ENCODE measurements around the gene MEIS2.

Gene MEIS2

DNA sequence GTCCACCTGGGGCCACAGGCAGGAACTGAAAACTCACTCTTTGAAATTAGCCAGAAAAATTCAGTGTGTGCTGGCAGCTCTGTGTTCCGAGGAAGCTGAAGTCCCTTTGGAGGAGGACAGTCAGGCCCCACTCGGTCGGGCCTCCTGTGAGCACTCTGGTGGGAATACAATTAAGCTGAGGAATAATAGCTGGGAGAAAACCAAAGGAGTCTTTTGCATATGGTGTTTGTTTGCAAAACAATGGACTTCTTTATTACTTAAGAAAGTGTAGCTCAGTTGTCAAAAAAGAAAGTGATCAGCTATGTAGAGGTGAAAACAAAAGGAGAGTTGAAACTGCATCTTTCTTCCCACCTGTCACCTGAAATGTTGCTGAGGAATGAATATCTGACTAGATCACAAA lies 202.5 kb downstream of the MEIS2 start:
- no peak for DNase-seq (ENCODE audit: low spot score)

DNA sequence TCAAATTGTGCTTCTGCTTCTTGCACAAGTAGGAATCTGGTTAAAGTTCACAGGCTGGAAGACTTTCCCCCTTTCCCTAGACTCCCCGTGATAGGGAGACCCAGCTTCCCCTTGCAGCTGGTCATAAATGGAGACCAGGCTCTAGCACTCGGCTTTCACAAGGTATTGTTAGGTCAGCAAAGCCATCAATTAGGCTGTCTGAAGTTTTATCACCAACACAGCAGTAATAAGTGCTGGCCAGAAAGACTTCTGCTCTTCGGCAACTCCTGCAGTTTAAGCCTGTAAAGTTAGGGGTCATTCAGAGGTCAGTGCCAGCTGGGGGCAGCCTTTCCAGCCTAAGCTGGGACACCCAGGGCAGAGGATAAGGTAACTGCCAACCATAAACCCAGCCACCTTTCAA lies 203.4 kb downstream of the MEIS2 start:
- no peak for DNase-seq (ENCODE audit: low spot score)

DNA sequence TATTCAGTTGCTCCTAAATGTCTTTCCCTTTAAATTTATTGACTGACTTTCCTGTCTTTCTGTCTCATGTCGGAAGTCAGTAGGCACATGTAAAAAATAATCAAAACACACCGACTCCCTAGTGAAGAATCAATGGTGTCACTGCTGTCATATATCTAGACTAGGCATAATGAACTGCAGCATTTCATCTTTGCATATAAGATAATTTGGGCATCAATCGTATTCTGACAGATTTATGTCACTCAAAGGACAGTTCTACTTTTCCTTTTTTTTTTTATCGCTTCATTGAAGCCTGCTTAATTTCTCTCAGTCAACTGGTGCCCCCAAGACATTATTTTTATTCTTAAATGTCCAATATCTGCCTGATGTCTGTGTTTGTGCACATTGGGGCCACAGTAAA lies 206.3 kb downstream of the MEIS2 start:
- no peak for DNase-seq (ENCODE audit: low spot score)

DNA sequence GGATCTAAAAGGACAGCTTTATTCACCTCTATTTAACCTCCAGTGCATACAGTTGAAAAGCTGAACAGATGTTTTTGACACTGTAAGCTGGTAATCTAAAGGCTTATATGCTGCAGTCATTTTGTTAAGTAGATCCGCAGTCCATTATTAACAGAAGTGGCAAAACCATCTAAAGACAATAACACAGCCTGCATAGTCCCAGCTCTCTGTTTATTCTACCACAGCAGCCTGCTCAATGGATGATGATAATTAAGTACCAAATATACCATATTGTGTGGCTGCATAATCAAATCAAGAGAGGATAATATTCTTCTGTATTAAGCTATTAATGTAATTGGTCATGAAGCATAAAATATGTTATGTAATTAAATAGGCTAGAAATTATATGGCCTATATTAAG lies 207.1 kb downstream of the MEIS2 start:
- DNase-seq (ENCODE audit: low spot score): no peak

DNA sequence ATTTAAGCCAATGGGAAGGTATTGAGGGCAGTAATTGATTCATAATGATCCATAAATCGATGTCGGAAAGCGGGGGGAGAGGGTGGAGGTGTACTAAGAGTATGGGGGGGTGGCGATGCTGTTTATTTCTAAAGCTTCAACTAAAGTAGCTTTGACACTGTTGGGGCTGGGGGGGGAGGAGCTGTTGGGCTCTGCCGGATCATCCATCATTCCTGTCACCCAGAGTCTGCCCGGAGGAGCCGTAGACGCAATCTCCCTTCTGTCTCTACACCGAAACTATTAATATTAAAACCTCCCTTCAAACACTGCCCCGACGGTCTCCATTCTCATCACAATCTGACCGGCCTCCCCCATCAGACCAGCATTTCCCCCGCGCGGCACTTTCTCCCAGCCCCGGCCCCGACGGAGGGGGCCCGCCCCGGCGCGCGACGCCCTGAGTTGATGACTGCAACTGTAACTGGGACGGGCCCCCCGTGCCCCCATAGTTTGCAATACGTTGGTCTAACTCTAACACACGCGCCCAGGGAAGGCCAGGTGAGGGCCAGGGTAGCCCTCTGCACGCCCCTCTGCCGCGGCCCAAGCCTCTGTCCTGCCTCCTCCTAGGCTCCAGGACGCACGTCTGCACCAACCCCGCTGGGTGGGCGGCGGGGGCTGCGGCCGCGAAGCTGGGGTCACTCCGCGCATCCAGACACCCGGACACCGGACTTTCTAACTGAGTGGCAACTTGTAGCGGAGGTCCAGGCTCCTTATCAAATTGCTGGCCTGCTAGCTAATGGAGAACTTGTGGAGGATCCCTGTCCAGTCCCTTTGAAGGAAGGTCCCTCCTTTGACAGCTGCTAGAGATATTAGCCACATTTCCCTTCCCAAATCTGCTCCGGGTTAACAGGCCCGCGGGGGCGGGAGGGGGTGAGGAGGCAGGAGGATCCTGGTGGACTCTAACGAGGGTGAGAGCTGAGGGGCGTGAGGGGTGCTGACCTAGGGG lies 212.0 kb downstream of the MEIS2 start:
- no peak for DNase-seq (ENCODE audit: low spot score)

DNA sequence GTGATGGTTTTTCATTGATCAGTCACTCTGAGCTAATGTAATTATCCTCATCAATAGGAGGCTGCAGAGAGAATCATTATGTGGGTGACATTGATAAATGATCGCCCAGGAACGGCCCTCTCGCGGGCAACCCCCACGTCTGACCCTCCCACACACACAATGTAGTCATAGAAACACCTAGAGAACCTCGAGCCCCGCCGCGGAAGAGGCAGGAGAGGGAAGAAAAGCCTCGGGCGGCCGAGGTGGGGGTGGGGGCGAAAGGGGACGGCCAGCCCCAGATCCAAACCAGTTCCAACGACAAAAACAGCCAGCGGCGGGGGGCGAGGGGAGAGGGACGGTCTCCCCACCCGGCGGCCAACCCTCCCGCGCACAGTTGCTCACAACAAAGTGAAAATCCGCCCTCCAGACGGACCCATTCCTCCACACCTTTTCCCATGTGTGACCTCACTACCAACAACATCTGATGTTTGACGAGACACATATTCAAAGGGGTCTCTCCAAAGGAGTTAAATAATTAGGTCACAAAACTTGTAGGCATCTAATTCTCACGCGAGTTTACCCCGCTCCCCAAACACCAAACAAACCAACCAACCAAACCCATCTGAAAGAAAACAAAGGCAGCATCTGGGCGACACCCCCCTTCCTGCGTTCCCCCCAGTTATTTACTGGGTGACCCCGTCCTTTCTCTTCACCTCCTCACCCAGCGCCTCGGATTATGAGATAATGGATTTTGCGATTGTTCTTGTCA lies 213.0 kb downstream of the MEIS2 start:
- DNase-seq (ENCODE audit: low spot score): no peak

DNA sequence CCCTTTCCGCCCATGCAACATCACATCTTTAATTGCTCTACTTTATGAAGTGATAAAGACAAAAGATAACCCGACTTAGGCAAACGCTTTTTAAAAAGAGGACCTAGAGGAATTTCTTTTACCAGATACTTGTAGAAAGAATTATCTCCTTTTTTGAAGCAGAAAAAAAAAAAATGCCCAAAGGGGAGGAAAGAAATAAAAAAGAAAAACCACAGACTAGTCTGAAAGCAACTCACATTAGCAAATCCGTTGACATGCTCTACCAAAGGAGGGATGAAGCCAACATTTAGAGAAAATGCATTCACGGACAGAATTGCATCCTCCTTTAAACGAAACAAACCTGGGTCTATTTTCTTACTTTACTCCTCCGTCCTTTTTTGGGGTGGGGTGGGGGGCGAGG lies 213.6 kb downstream of the MEIS2 start:
- DNase-seq (ENCODE audit: low spot score): no peak

DNA sequence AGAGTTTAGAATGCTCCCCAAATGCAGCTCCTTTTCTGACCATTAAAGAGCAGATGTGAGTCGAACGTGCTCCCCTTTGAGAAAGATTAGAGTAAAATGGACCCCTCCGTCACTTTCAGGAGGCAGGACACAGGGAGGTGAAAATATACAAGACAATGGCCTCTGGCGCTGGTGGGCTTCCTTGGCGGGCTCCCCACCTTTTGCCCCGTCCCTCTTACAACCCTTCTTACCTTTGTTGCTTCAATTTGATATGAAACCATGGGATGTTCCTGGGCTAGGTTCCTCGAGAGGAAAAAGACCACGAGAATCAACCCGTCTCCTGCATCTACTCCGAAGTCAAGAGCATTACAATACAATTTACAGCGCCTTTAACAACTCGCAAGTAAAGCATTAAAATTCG lies 214.2 kb downstream of the MEIS2 start:
- no peak for DNase-seq (ENCODE audit: low spot score)

DNA sequence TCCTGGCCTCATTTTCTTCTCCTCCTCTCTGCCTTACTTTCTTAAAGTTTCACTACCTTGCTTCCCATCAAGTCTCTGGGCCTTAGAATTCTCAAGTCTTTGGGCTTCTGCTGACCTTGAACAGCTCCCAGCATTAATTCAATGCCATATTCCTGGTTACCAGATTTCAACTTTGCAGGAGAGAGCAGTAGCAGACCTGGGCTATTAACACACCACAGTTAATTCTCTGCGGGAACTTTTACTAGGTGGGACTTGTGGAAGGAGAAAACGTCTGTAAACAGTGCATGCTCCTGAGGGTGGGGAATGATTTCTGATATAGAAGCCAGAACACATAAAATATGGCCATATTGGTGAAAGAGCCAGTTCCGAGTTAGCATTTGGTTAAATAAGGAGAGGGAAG lies 214.6 kb downstream of the MEIS2 start:
- no peak for DNase-seq (ENCODE audit: low spot score)

DNA sequence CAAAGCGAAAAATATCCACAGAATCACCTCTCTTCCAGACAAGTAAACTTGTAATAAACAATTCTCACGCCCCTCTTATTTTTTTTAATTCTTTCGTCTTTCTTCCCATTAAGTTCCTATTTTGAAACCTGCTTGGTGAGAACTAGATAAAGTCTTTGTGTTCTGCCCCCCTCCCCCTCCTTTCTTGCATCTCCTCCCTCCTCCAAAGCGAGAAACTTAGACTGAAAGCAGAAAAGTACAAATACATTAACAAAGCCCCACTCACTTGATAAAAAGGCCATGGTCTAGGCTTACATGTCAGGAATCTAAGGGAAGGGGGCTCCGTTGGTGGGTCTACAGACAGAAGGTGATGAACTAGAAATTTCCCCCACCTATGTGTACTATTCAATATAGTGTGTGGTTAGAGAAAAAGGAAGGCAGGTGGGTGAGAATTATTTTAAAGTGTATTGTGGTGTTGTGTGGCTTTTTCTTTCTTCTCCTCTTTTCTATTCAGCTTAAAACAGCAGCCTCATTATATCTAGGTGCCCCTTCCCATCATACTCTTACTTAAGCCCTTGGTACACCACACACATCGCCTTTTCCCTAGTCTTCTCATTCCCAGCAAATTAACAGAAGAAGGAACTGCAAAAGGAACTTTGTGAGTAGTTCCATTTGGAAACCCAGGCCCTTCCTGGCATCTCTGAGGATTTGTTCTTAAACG lies 215.3 kb downstream of the MEIS2 start:
- DNase-seq (ENCODE audit: low spot score): no peak

DNA sequence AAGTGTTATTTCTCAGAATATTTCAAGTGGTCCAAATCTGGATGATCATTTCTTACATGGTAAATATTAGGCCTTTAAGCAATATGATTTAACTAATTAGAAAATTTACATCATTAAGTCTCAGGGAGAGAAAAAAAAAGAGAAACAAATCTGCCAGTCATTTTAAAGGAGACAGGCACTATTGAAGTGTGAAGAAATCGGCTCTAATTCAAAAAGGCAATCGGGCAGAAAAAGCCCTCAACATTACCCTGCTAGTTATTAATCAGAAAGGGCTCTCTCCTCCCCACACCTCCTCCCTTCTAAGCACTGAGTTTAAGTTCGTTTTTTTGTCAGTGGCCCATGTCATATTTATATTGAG lies 215.9 kb downstream of the MEIS2 start:
- no peak for DNase-seq (ENCODE audit: low spot score)

DNA sequence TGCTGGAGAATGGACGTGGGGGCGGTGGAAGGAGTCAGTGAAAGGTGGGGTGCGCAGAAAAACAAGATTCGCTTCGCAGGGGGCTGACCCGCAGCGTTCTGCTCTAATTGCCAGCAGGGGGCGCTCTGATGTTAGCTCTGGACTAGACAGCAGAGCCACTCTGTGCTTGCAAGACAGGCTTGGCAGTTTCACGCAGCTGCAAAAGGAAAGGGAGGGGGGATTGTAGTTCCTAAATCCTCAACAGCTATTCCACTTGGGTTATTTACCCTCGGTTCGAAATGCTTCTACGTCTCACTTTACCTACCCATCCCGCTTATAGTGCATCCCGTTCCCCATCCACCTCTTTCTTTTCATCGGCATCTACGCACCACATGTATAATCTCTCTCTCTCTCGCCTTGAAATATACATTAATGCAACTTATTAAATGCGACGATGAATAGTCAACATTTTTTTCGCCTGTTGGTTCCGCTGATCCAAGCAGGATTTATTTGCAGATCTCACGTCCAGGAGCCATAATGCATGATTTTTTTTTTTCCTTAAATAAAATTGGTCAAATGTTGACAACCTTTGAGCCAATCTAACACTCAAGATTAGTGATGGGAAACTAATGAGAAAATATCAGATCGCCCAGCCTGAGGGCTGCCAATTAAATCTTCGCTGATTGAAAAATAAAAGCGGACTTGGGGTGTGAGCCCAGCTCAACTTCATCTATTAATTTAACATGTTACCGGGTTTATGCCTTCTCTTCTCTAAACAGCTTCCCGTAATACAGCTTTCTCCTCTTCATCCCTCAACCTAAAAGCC lies 216.4 kb downstream of the MEIS2 start:
- peak; percentile 85 for DNase-seq (ENCODE audit: low spot score)

DNA sequence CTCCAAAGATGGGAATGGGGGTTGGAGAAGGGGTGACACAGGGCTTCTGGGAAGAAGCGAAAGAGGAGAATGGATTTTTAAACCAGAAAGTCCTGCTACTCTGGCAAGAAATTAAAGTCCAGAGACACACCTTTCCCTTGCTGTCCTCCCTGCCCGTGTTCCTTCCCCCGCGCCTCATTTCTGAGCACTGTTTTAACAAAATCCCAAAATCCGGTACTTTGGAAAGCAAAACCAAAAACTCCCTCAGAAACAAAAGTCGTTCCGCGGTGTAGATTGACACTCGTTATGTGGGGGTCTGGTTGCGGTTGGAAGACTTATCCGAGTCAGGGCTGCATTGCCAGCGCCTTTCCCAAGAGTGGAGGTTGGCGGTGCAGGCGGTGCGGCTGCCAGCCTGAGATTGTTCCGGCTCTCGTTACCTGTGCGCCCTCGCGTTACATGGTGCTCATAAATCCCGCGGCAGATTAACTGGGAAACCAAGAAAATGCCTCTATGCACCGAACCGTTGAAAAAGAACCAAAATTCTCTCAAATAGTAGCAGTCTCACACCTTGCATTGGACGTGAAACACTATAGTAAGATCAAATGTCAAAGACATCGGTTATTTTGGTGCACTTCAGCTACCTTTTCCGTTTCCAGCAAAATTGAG lies 217.7 kb downstream of the MEIS2 start:
- DNase-seq (ENCODE audit: low spot score): no peak

DNA sequence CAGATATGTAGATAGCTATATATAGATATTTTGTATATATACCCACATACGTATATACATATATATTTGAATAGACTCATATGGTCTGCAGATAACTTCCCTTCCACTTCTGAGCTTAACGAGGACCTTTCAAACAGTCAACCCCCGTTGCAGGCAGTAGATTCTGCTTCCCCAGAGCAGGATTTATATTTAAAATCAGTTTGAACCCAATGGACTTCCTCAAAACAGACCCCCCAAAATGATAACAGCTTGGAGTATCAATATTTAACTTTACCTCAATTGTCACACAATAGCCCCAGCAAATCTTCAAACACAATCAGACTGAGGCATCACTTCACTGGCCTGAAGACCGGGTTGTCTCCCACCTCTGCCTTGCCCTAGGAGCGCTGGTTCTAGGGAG lies 218.3 kb downstream of the MEIS2 start:
- DNase-seq (ENCODE audit: low spot score): no peak

DNA sequence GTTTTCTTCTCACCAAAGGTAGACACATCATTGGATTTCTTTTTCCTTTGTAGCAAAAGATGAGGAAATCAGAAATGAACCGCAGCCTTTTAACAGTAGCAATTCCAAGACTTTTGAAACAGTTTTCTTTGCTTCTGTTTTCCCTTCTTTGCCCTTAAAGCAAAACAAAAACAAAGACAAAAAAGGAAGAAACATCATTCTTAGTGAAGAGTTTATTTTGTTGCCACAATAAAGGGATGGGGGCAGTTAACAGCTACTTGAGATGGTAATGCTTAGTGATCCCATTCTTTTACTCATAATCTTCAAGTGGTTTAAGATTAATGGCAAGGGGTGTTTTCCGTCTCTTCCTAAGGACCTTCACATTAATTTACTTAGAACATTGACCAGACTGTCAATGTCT lies 218.8 kb downstream of the MEIS2 start:
- no peak for DNase-seq (ENCODE audit: low spot score)

DNA sequence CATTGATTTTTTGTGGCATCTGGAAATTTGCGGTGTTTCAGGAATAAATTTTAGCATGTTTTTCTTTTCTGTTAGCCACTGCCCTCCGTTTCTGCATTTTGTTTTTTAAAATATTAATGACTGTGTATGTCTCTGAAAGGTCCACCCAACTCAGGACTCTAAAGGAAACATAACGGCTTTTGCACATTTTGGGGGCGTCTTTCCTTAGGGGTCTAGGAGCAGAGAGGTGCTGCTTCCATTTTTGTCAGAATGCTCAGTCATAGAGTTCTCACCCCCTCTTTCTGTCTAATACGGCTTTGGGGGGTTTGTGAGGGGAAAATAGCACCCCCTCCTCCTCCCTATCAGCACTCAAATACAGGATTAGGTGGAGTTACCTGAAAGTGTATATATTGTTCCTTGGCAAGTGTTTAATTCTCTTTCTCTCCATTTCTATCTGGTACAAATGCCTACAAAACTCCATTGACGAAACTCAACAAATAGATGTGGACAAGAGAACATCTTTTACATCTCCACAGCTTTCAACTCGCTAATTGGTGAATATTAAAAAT lies 219.4 kb downstream of the MEIS2 start:
- no peak for DNase-seq (ENCODE audit: low spot score)

DNA sequence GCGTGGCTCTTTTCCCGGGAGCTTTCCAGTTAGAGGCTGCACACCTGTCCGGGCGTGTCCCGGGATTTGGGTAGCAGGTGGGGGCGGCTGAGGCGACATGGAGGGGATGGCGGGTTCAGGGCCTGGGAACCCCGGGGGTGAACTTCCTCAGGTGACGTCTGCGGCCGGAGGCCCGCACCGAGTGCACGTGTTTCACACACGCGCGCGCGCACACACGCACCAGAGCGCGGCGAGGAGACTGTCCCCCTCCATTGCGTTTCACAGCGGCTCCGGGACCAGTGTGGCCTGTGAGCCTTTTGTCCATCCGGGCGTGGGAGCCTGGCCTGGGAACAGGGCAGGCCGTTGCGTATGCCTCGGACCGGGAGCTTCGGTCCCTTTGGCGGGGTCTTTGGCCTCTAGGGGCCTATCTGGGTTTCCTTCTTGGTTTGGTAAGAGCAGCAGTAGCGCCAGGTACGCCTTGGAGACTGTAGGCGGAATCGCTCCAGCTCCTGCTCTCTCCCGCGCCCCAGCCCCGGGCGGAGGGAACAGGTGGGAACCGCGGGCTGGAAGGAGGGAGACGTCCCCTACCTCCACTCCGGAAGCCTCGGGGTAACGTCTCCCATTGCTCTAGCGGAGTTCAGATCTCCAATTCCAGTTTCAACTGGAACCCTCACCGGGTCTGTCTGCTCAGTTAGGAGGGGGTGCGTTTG lies 220.0 kb downstream of the MEIS2 start:
- no peak for DNase-seq (ENCODE audit: low spot score)

DNA sequence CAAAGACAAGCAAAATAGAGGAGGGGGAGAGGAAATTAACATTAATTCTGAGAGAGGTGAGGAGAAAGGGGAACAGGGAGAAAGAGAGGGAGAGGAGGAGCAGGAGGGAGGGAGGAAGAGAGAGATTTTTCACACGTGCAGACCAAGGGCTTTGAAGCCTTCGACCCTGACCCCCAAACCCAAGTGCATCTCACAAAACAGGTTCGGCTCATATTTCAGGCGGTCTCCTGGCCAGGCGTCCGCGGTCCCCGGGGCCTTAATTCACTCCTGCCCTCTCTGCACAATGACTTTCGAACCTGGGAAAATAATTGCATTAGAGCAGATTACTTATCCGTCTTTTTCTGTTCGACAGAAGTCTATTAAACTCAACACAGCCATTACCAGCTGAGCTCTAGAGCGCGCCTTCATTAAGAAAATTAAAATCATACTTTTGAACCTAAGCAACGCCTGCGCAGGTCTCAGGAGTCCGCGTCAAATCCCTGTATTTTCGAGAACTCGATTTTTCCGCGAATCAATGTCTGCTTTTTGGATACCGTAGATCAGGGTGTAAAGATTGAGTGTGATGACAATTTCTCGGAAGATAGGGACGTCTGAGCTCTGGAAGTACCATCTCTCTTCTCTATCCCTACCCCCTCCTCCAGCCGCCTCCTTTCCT lies 220.7 kb downstream of the MEIS2 start:
- no peak for DNase-seq (ENCODE audit: low spot score)

DNA sequence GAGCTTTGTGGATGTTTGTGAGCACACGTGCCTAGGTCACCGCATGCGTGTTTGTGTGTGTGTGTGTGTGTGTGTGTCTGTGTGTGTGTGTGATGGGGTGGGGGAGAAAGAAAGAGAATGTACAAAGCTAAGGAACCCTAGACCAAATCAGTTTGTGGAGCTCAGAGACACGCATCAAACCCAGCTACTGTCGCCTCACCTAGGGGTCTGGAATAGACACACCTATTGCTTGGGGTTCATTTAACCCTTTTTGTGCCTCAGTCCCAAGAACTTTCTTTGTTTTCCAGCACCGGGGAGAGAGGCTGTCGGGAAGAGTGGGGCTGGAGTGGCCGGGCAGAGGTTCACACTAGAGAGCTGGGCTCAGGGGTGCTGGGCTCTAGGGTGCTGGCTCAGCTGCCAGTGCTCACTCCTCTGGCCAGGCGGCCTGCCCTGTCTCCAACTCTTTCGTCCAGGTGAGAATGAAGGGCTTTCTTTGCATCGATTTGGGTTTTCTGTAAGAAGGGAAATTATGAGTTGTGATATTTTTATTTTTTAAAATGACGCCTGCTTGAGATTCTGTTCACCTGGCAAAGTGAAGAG lies 221.6 kb downstream of the MEIS2 start:
- DNase-seq (ENCODE audit: low spot score): no peak

Data from cerebellar cortex (tissue), 1 donor.